HG02571 (cell line): ENCODE data around the gene MCHR1.

Source experiments
- ATAC-seq: cut with Tn5 transposase; IDR thresholded peaks from one replicate; pipeline ENCODE4 v1.9.1; 2021; ENCODE audit warnings: mild to moderate bottlenecking, moderate library complexity; ENCODE audit not compliant: unreplicated experiment

The MCHR1 gene

GRCh38 chr22:40679249-40679963 lies at the start of gene MCHR1:
Gene MCHR1, plus strand, starts transcription at chr22:40679484. Its CDS starts 169 bp downstream, at chr22:40679653.
- ATAC-seq = no peak

GRCh38 chr22:40631925-40632324 lies 47.4 kb upstream of the MCHR1 start:
- no peak for ATAC-seq

GRCh38 chr22:40633036-40633435 lies 46.2 kb upstream of the MCHR1 start:
- ATAC-seq = no peak

- no peak for ATAC-seq
These were observed 45.0 kb upstream of the MCHR1 start for GRCh38 chr22:40634119-40634903.

GRCh38 chr22:40635043-40635939 lies 44.0 kb upstream of the MCHR1 start:
- ATAC-seq = no peak

- peak; percentile 17 for ATAC-seq
These were observed 43.3 kb upstream of the MCHR1 start for GRCh38 chr22:40635940-40636379.

- ATAC-seq = peak; percentile 95
These were observed 42.7 kb upstream of the MCHR1 start, which contains the start of gene MRTFA for GRCh38 chr22:40636380-40637182. Gene MRTFA, minus strand, starts transcription at chr22:40636719.

- ATAC-seq = no peak
These were observed 41.8 kb upstream of the MCHR1 start for GRCh38 chr22:40637183-40638150.

- ATAC-seq = no peak
These were observed 41.0 kb upstream of the MCHR1 start for GRCh38 chr22:40638261-40638660.

GRCh38 chr22:40641269-40641668 lies 38.0 kb upstream of the MCHR1 start:
- no peak for ATAC-seq

- no peak for ATAC-seq
These were observed 37.0 kb upstream of the MCHR1 start for GRCh38 chr22:40642316-40642715.

GRCh38 chr22:40645579-40646197 lies 33.6 kb upstream of the MCHR1 start:
- no peak for ATAC-seq

GRCh38 chr22:40648386-40648785 lies 30.9 kb upstream of the MCHR1 start:
- ATAC-seq = no peak

- no peak for ATAC-seq
These were observed 28.2 kb upstream of the MCHR1 start for GRCh38 chr22:40651057-40651456.

GRCh38 chr22:40651563-40652501 lies 27.5 kb upstream of the MCHR1 start:
- ATAC-seq = peak; percentile 73

GRCh38 chr22:40653361-40653760 lies 25.9 kb upstream of the MCHR1 start:
- ATAC-seq = no peak

- no peak for ATAC-seq
These were observed 24.6 kb upstream of the MCHR1 start for GRCh38 chr22:40654522-40655167.
